Caki2 (cell line): ENCODE data around the gene TROAP. TPM values are rescaled to one million over a fixed set of nuclear protein-coding genes. Genes with fewer than 3 reads are reported as not detected.
"Not testable (repeated sequence)": the region's sequence is repeated elsewhere in the genome, so short reads cannot be mapped to it uniquely, and the experiment has no call there.

Source experiments
- DNase-seq: peaks from one replicate; pipeline ENCODE4 v3.0.0-alpha.2; 2015; ENCODE audit warnings: low read depth
- in situ Hi-C: cut with HindIII; loops from 2 replicates; pipeline ENCODE4 v1.10.0; 2016; ENCODE audit warnings: low sequenced_read_pairs, low pct_unique_long_range_greater_than_20kb, mixed read lengths
- total RNA-seq: library from RNA; depleted of rRNA; stranded (reverse); fragments of >200 nt; shearing (Covaris generic); gene quantifications from 2 replicates; pipeline ENCODE4 v1.2.3, GENCODE V29; 2014; ENCODE audit warnings: low replicate concordance

The TROAP gene
- total RNA-seq, 1 experiment from 2014 or later, result 41.5 TPM

DNA sequence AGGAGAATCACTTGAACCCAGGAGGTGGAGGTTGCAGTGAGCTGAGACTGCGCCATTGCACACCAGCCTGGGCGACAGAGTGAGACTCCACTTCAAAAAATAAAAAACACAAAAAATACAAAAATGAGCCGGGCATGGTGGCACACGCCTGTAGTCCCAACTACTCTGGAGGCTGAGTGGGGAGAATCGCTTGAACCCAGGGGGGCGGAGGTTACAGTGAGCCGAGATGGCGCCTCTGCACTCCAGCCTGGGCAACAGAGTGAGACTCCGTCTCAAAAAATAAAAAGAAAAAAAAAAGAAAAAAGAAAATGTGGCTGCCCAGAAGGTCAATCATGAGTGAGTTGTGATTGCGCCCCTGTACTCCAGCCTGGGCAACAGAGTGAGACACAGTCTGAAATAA, 32.9 kb downstream of the TROAP start:
- no peak for DNase-seq
- in situ Hi-C loops, result no loop called here

DNA sequence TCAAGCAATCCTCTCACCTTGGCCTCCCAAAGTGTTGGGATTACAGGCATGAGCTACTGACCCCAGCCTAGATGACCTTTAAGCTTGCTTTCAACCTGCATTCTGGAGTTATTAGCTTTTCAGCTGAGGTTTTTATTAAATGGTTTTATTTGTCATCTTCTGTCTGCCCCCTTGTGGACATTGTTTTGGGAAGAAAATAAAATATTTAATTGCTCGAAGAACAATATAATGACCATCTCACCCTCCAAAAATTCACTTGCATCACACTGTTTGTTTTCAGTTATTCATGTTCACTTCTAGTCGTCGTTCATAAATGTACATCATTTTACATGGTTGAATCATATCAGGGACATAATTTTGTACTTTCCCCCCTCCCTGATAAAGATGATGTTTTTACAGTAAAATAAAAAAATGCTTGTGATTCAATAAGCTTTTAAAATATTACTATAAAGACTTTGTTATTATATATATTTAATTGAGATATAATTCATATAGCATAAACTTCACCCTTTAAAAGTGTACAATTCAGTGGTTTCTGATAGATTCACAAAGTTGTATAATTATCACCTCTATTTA, 34.1 kb downstream of the TROAP start:
- in situ Hi-C loops, result no loop called here
- peak; percentile 34 for DNase-seq

DNA sequence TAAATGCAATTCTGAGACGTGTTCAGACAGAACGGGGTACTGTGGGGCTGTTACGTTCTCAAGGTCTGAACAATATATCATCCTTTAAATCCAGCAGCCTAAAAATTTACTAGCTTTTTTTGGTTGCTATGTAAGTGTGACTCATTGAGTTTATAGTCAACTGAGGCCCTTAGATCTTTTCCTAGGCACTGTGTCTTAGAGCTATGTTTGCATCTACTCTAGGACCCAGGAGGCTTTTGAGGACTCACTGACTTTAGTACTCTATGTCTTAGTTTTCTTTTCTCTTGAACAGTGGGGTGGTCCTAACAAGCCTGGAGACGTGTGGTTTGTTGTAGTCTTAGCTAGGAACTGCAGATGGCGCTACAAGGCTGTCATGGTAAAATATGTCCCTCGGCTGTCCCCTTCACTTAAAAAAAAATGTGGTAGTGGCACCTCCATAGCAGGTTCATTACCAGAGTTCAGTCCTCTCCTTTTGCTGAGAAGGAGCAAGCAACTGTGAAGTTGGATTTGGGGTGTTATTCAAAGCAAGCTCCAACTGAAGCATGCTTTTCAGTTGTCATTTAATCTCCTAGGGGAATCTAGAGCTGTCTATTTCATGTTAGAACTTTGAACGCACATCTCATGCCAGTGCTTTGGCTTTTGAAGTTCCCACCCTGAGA, 35.6 kb downstream of the TROAP start:
- in situ Hi-C loops, result no loop called here
- DNase-seq, result peak; percentile 78

DNA sequence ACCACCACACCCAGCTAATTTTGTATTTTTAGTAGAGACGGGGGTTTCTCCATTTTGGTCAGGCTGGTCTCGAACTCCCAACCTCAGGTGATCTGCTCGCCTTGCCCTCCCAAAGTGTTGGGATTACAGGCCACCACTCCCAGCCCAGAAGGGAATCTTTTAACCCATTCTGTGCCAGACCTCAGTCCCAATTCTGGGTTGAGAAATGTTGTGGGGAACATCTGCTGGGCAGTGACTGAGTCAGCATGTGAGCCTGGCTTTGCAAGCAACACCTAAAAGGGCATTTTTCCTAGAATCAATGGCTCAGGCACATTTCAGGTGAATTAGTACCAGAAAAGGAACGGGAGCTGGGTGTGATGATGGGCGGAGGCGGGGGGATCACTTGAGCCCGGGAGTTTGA, 36.6 kb downstream of the TROAP start:
- no peak for DNase-seq
- in situ Hi-C loops, result no loop called here

DNA sequence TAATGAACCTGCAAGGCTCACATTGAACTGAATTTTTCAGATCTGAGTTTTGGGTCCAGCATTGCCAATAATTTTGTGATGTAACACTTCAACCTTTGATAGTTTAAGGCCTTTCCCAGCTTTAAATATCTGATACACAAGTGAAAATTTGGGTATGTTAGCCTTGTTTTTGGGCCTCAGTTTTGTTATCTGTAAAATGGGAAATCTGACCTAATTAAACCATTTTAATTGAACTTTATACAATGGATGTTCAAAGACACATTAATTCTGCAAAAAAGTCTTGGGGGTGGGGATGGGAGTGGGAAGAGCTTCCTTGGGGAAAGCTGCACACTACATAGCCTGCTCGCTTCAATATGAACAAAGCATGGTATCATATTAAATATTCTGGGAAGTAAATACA, 39.0 kb downstream of the TROAP start:
- no peak for DNase-seq
- in situ Hi-C loops, result no loop called here

DNA sequence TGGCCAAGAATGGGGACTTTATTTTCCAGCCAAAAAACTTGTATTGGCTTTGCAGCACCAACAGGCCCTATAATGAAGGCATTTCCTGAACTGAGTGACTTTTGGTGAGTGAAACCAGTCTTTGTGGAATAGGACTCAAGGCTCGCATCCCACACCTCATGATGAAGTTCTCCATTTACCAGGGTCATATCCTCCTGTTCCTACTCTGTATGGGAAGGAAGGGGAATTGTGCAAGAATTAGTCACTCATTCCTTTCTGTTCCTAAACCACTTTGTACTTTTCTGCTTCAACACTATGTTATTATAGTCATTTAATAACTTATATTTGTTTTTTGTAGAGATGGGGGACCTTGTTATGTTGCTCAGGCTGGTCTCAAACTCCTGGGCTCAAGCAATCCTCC, 41.9 kb downstream of the TROAP start:
- in situ Hi-C loops, result loop anchor here (5.0 kb wide), 1 partner anchor 132 kb away; no protein-coding TSS in a partner anchor
- DNase-seq, result no peak

DNA sequence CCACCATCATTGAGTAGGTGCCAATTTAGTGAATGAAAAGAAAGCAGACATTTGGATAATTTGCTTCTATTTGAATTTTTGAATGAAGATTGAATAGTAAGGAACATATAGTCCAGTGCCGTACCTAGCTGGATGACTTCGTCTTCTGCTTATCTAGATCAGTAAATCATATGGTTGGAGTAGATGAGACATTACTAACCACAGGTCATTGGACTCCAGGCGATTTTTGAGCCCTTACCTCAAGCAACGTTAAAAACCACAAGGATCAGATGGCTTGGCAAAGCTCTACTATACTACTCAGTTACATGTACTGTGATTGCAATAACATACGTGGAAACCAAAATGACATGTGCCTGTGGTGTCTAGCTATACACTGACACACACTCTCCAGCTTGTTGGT, 42.5 kb downstream of the TROAP start:
- peak; percentile 29 for DNase-seq
- in situ Hi-C loops, result loop anchor here (5.0 kb wide), 1 partner anchor 132 kb away; no protein-coding TSS in a partner anchor

DNA sequence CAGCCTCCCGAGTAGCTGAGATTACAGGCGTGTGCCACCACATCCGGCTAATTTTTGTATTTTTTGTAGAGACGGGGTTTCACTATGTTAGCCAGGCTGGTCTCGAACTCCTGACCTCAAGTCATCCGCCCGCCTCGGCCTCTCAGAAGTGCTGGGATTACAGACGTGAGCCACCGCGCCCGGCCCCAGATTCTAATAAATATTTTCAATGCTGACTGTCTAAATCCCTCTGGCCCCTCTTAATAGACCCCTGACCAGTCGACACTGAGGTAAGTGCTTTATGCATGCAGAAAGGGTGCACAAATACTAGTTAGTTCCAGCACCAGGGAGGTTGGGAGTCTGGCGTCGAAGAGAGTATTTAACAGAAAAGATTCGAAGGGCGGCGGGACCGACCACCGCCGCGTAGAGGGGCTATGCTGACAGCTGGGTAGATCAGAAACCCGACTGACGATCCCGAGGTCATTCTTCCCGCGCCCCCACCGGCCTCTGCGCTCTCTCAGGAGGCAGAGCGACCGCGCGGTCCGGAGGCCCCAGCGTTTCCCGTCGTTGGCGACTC, 43.1 kb downstream of the TROAP start:
- in situ Hi-C loops, result loop anchor here (5.0 kb wide), 1 partner anchor 131 kb away; no protein-coding TSS in a partner anchor
- DNase-seq, result no peak

DNA sequence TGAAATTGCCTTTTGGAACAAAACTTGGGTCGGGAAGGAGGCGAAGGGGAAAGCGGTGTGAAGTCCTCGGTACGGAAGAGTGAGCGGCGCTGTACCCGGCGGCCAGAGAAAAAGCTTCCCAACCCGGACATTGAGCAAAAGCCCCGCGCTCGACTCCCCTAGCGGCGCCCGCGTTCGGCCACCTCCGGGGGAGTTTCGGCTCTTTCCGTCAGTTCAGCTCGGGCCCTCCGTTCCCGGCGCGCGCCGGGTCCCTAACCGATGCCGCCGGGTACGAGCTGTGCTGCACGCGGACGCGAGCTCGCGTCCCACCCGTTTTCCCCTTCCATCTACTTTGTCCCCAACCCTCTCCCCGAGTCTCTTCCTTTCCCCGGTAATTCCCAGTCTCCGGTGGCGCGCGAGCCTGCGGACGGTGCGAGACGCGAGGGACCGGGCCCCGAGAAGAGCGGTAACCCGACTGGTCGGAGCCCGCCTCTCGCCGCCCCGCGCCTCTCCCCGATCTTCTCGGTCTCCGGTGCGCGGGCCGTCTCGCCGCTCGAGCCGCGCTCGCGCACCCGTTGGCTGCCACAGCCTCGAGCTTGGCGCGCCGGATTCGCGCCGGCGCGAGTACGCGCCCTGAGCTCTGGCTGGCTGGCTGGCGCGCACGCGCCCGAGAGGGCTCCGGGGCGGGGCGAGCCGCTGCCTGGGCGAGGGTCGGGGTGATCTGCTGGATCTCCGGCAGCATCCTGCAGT, 43.8 kb downstream of the TROAP start:
- in situ Hi-C loops, result loop anchor here (5.0 kb wide), 1 partner anchor 130 kb away; no protein-coding TSS in a partner anchor
- DNase-seq, result peak; percentile 97

DNA sequence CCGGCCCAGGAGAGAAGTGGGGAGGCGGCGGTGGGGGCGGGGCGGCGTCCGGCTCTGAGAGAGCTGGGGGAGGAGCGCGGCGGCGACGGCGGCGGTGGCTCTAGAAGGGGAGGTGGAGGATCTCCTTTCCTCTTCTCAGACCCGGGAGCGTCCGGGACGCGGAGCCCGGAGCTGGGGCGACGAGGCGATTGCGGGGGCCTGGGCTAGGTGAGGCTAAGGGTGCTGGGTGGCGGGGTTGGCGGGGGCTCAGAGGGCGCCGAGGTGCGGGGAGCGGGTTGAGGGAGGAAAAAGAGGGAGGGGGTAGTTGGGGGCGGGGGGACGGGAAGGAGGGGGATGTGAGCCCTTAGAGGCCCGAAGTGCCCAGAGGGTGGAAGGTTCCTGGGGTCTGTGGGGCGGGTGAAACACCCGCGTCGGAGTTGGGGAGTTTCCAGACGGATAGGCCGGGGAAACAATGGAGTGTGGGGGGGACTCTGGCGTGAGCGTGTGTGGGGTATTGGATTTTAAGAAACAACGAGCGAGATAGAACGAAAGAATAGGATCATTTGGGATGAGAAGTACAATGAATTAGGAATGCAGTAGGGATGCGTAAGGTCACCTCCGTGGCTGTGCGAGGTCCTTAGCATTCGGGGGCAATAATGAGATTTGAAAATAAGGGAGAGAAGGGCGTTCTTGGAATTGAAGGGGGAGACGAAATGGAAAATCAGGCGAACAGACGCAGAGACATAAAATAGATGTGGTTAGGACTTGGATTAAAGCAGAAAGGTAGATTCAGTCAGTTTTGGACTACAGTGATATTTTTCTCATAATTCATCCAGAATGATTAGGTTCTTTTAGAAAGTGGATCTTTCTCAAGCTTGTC, 44.6 kb downstream of the TROAP start, which contains the start of gene SPATS2:
SPATS2 (plus strand) TSS at position 82 of the 859 bp plus-strand sequence. CDS start 93,551 bp downstream, outside the sequence.
- in situ Hi-C loops, result loop anchor here (5.0 kb wide), 1 partner anchor 130 kb away; no protein-coding TSS in a partner anchor

DNA sequence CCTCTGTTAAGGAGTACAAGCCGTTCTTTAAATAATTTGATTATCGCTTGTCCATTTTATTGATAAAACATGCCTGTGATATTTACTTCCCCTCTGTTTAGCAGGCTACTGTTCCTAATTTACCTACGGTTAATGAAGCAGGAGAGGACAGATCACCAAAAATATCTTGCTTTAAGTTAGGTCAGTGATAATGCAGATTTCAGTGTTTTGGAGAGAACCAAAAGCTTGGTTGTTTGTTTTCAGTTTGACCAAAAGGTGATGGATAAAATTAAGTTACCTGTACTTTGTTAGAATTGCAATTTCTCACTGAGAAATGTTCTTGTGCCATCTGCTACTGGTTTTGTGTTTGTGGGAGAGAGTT, 45.2 kb downstream of the TROAP start:
- in situ Hi-C loops, result loop anchor here (5.0 kb wide), 1 partner anchor 129 kb away; no protein-coding TSS in a partner anchor
- DNase-seq, result peak; percentile 32

More for the DNA sequence above, 44.6 kb downstream of the TROAP start, which contains the start of gene SPATS2:
- DNase-seq, result peak; percentile 35

DNA sequence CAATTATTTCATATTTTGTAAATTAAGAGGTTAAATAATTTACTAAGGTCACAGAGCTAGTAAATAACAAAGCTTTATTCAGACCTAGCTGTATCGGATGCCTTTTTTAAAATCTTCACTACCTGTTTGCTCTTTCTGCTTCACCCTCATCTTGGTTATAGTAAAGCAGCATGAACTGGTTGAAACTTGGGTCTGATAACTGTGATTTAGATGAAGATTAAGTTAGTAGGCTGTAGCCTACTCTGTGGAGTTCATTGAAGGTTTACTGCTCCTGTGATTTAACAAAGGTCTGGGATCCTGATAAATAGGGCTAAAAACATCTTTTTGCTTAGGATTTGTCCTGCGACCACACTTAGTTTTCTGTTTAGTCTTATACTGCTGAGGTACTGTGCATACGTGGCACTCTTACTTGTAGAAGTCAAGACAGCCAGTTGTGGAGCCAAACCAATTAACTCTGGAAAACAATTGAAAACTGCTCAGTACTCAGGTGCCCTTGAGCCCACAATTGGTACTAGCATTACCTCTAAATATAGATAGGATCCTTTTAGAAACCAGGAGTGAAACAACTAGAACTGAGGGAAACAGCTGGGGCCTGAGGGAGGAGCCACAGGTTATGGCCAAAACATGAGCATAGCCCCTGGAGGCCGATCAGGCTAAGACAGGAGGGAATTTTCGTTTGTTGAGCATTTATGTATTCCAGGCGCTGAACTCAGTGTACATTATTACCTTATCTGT, 46.5 kb downstream of the TROAP start:
- in situ Hi-C loops, result loop anchor here (5.0 kb wide), 1 partner anchor 128 kb away; no protein-coding TSS in a partner anchor
- DNase-seq, result peak; percentile 56

DNA sequence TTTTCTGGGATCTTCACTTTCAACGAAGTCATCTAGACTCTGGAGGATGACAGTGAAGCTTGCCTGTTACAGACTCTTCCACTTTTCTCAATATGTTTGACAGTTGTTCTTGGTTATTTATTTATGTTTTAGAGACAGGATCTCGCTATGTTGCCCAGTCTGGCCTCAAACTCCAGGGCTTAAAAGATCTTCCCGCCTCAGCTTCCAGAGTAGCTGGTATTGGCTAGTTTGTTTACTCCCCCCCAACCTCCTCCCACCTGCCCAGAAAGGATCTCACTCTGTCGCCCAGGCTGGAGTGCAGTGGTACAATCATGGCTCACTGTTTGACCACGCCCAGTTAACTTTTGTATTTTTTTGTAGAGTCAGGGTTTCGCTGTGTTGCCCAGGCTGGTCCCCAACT, 47.5 kb downstream of the TROAP start:
- in situ Hi-C loops, result no loop called here
- DNase-seq, result no peak

DNA sequence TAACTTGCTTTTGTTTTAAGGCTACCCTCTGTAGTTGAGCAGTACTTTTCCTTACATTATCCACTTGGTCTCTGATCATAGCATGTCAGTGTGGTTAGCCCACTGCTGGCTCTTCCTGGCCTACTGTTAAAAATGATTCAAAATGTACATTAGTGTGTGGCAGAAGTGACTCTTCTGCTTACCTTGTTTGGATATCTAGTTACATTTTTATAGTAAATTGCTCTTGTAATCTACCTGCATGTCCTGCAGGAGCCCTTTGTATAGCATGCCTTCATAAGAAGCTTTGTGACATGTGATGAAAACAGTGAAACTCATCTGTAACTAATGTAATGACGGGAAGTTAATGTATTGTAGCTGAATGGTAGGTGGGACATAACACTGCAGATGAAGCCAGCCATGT, 52.4 kb downstream of the TROAP start:
- in situ Hi-C loops, result no loop called here
- no peak for DNase-seq

DNA sequence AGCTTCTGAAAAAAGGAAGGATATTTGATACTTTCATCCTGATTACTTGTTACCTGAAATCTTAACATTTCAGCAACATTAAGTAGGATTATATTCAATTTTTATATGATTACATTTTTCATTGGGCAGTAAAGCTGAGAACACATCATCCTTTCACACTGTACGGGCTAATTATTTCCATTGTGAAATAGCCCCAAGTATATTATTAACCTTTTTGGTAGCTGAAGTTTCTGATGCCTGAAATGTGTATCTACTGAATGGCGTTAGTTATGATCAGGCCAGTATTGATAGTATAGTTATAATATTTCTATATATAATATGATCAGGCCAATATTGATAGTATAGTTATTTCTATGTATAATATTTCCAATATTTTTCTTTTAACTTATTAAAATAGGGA, 54.3 kb downstream of the TROAP start:
- no peak for DNase-seq
- in situ Hi-C loops, result no loop called here

DNA sequence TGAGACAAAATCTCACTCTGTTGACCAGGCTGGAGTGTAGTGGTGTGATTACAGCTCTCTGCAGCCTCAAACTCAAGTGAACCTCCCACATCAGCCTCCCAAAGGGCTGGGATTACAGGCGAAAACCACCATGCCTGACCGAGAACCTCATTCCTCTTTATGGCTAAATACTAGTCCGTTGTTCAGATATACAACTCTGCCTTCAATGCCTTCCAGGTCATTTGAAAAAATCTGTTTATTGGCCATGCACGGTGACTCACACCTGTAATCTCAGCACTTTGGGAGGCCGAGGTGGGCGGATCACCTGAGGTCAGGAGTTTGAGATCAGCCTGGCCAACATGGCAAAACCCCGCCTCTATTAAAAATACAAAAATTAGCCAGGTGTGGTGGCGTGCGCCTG, 57.1 kb downstream of the TROAP start:
- in situ Hi-C loops, DNase-seq: not testable (repeated sequence)
